Inferior parietal cortex (tissue), 1 donor: Measurements from ENCODE around the gene UBR4.

Experiments used
- DNase-seq: peaks from one replicate; pipeline ENCODE4 v3.0.0-alpha.2; 2016; ENCODE audit errors: extremely low spot score

UBR4 gene

DNA sequence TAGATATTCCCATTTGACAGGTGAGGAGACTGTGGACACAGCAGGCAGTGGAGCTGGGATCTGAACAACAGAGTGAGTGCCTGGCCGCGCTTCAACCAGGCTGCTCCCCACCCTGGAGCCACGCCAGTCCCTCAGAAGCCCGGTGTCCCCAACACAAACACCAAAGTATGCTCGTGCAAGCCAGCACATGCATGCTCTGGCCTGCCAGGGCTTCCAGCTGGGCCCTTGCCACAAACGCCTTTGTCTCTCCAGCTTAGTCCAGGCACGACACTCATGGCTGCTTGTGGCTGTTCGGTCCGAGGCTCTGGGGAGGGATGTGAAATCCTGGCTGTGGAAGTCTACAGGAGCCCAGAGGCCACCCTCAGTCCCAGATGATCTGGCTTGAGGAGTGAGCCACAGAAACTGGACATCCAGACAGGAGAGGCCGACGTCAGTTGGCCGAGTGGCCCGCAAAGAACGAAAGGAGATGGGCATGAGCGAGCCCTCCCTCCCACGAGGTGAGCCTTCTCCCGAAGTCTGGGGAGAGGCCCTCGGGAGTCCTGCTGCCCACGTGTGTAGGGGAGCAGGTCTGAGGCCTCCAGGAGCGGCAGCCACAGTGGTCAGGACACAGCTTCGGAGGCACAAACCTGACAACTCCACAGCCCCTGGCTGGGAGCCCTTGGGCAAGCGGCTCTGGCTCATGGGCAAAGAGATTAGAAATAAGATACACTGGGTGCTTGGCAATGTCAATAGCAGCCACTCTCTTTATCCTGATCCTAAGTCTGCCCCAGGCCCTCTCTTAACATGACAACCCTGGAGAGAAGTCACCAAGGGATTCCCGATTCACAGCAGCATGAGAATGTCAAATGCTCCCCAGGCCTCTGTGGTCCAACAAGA is 136.5 kb downstream of the UBR4 start:
- DNase-seq: no peak

DNA sequence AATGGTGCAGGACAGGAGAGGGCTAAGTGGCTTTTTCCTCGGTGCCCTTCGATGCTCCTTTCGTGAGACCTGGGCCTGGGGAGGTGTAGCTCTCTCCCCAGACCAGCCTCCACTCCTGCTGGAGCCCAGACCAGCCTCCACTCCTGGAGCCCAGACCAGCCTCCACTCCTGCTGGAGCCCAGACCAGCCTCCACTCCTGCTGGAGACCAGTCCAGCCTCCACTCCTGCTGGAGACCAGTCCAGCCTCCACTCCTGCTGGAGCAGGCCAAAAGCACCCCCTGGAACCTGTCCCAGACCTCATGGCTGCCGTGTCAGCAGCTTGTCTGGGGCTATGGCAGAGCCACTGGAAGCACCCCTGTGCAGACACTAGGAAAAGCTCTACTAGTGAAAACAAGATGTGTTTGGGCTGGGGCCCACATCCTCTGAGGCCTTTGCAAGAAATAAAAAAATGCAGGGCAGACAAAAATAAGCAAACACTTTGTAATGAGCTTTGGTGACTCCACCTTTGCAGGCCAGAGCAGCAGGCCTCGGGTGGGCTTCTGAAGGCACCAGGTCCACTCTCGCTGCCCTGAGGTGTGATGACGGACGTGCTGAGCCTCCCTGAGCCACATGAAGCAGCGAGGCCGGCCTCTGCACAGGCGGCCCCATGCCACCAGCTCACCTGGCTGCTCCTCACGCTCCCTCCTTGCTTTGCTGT is 137.6 kb downstream of the UBR4 start:
- no peak for DNase-seq

DNA sequence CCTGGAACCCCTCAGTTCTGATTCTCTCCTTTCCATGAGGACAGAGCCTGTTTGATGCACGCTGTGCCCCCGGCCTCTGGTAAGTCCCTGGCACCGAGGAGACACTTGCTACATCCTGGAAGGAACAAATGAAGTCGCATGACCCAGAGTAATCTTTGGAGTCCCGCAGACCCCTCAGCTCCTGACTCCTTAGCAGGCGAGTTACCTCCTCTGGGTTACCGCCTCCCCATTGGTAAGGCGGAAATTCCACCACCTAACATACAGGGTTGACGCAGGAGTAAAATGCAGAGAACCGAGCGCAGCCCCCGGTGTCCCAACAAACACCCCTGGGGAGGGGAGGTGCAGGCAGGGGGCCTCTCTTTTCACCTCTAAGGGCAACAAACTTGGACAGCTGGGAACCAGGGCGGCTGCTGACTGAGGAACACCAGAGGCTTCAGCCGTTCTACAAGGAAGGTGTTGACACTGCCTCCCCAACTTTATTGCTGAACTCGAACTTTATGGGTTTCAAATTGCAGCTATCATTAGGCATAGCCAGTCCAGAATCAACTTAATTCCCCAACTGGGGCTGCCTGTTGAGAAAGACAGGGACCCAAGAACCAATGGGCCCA is 138.3 kb downstream of the UBR4 start:
- DNase-seq: no peak

DNA sequence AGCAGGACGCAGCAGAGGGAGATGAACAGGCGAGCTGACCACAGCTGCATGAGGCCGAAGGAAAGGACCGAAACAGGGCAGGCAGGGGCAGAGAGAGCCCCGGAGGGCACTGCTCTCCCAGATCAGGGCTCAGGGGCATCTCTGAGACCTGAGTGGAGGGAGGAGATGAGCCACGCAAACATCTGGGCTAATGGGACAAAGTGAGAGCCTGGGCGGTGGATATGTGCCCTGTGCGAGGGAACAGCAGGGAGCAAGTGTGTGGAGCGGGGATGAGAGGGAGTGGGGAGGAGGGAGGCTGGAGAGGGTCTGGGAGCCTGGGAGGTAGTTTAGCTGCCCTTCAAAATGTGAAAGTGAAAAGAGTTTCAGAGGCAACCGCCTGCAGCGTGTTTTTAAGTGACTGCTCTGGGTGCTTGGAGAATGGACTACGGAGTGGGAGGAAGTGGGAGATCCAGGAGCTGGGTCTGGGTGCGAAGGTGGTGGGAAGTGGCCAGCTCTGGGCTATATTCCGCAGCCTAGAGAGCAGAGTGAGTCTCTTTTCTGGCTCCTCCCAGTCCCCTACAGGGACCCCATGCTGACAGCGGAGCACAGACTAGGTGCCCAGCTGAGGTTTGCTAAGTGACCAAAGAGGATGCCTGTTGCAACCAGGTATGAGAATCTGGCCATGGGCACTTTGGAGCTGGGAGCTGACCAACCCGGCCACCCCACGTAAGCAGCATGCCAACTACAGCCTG is 139.0 kb downstream of the UBR4 start:
- DNase-seq: no peak

DNA sequence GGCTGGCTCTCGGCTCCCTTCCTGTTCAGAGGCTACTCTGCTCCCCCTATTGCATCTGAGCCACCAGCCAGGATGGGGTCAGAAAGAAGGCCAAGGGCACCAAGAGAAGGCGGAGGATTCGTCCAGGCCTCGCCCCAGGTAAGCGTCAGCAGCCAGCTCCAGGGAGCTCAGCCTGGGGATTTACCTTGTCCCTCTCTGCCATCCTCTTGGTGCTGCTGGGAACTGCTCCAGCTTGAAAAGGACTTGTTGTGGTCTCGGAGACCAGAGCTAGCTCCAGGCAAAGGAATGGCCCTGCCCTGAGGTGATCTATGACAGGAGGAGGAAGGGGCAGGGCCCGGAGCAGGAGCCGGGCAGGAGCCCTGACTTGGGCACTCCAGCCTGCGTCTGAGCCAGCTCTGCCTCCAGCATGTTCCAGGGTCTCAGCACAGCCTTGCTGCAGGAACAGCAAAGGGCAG is 139.8 kb downstream of the UBR4 start:
- DNase-seq: no peak

DNA sequence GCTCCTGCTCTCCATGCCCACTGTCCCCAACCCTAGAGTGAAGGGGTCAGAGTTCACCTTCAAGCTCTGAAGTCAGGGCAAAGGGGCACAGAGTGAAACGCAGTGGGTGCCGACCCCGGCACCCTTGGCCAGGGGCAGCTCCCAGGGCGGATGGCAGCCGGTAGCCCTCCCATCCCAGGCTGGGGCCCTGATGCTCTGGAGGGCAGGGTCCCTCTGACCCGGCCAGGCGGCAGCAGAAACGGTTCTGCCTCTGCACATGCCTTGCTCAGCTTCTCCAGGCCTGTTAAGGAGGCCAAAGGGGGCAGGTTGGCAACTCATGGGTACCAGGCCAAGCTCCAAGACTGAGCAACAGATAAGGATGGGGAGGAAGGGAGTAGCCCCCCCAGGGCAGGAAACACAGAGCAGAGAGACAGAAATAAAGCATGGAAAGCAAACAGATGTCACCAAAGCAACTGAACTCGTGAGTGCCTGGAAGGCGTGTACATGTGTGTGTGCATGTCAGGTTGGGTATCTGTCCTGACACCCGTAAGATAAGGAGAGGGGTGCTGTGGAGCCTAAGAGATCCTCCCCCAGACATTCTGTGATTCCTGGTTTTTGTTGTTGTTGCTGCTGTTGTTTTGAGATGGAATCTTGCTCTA is 141.3 kb downstream of the UBR4 start:
- DNase-seq: no peak

DNA sequence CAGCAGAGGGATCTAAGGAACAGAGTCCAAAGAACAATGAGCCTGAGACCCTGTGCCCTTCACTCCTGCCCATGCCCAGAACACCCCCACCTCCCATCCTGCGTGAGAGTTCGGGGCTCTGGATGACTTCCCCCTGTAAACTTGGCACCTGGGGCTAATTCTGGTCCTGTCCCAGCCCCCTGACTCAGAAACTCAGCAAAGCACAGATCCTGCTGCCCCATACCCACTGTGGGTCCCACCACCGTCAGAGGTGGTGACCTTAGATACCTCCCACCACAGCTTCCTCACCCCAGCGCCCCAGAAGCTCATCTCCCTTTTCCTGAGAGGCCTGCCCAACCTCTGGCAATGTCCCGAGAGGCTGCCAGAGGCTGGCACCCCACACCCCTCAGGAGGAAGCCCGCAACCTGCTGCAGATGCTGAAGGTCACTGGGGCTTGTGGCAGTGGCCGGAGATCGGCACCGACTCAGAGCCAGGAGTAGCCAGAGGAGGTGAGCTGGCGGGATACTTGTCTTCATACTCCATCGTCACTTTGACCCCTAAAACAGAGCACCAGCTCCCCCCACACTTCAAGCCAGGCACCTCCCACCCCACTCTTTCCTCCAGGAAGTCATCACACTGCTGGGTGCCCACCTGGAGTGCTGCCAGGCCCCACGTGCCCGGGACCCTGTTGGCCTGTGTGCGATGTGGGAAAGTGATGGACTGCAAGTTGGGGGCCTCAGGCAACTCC is 142.0 kb downstream of the UBR4 start:
- DNase-seq: no peak

DNA sequence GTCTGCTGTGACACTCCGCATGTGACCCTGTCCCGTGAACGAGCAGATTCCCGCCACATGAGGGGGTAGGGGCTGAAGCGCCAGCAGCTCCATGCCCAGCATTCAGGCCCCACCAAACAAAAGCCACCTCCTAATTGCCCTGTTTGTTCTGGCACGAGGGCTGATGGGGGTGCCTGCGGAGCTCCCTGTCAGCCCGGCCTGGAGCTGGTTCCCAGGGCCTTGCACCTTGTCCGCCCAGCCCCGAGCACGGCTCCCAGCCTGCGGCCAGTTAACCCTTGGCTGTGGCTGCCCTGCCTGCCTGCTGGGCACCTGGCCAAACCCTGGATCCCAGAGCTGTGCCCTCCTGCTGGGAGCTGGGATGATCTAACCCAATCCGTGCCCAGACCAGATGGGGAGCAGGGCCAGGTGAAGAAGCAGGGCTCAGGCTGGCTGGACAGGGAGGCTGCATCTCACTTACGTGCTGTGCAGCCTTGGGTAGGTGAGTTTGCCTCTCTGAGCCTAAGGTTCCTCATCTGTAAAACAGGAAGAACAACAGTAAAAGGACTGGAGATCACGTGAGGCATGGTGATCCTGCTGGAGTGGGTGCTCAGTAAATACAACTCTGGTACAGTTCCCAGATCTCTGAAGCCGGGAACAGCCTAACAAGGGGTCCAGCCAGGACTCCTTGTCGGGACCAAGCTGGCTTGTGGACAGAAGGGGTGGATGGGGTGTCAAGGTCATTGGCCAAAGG is 142.7 kb downstream of the UBR4 start:
- DNase-seq: no peak

DNA sequence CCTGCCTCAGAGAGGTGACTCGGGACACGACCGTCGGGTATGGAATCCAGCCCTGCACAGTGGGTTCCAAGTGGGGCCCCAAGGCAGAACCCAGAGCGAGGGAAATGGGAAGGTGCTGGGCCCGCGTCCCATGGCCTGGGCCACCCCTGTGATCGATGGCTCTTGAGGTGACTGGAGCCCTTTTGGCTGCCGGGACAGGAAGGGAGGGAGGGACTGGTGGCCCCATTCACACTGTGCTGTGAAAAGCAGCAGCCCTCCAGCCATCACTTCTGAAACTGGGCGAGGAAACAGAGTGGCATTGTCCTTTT is 143.2 kb downstream of the UBR4 start:
- DNase-seq: peak; percentile 73

DNA sequence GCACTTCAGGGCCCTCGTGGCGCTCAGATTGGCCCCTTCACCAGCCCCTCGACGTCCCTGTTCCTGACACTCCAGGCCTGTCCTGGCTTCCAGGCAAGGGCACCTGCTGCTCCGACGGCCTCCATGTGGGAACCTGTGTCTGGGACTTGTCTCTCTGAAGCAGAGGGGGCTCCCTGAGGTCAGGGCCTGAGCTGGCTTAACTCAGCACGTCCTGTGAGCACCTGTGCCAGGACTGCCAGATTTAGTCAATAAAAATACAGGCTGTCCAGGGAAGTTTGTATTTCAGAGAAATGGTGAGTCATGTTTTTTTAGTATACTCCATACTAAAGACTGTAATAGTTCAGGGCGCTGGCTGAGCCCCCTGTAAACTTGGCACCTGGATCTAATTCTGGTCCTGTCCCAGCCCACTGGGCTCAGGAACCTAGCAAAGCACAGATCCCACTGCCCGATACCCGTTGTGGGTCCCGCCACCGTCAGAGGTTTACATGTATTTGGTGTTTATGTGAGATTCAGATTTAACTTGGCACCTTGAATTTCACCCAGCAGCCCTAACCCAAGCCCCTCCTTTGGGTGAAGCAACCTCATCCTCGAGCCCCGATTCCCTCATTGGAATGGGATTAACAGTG is 143.7 kb downstream of the UBR4 start:
- DNase-seq: no peak

DNA sequence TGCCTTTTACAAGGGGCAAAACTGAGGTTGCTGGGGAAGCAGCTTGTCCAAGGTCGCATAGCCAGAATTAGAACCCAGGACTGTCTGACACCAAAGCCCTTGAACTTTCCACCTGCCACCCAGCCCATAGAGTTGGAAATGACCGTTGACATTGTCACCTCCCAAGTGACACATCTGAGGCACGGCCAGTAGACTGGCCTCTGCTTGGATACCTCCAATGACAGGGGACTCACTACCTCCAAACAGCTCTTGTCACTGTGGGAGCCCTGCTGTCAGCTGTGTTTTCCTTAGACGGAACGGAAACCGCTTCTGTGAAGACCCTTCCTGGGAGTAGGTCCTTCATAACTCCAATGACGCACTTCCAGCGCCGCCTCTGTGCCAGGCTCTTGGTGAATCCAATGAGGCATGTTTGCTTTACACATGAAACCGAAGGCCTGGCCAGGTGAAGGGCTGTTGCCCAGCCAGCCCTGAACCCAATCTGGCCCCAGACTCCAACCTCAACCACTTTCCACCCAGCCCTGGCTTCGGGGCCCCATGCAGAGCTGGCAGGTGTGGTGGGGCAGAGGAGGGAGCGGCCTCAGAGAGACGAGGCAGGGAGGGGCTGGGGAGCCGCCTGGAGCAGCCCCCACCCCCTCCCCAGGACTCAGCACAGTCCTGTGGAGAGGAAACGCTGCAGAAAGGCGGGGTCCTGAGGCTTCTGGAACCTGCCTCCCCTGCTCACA is 144.4 kb downstream of the UBR4 start:
- no peak for DNase-seq

DNA sequence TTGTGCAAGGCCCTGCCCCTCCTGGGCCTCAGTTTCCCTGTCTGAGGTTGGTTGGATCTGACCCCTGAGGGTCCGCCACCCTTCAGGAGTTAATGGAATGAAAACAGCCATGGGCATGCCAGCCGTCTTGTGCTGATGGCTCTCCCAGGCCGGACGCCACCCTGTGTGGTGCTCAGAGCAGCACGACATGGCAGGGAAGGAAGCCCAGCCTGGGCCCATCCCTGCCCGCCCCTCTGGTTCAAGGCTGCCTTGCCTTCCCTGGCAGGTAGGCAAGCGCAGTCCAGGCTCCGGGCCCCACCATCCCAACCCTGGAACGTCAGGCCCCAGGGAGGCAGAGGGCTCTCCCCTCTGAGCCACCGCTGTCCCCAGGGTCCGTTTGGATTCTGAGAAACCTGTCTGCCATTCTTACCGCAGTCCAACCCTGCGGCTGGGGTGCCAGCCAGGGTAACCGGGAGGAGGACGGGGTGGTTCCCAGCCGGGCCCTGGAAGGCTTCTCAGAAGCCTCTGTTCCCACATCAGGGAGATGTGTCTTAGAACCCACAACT is 145.1 kb downstream of the UBR4 start:
- no peak for DNase-seq

DNA sequence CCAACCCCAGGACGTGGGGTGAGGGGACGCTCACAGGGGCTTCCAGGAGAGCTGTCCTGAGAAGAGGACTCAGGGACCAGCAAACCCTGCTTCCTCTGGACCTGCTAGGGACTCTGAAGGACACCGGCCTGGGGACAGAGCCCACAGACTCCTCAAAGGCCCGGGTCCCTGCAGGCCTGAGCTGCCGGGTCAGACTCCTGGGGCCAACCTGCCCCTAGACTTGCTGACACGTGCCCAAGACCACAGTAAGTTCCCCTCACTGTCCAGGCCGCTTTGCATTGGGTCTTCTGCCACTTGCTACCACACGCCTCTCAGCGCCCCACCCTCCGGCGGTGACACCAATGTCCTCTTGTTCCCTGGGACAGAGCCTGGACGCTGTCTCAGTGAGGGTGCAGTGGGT is 146.9 kb downstream of the UBR4 start:
- DNase-seq: no peak

DNA sequence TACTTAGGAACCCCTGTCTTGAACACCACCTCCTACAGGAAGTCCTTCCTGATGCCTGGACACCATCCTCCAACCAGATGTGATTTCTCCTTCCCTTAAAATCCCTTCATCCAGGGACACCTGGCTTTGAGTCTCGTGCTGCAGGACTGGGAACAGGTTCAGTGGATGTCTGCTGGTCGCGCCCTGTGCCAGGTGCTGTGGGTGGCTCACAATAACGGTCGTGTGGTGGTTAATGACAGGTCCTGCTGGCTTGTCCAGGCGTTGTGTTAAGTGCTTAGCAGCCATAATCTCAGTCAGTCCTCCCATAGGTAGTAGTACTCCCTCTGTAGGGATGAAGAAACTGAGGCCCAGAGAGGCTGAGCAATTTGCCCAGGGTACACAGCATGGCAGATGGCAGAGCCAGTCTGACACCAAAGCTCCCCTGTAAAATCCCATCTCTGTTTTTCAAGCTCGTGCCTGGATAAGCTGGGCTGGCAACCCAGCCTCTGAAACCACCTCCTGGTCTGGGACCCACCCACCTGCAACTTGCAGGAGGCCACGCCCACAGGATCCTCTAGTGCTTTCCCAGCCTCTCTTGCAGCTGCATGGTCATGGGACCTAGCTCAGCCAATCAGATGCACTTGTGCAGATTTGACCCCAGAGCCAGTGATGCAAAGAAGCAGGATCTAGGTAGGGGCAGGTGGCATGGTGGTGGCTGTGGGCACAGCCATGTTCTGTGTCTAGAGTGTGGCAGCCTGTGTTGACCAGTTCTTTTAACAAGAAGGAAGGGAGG is 147.6 kb downstream of the UBR4 start:
- no peak for DNase-seq

DNA sequence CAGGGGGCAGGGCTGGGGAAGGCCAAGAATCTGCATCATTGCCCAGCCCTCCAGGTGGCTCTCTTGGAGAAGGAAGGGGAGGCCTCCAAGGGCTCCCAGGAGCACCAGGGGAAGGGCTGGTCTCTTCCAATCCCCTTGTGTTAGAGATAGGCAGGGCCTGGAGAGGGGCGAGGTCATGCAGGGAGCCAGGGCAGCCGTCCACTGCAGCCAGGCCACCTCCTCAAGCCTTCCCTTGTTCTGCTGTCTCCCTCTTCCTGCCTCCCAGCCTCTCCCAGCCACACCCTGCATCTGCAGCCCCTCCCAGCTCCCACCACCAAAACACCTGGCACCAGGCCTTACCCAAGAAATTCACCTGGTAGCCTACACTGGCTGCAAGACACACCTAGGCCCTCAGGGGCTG is 148.3 kb downstream of the UBR4 start:
- no peak for DNase-seq

DNA sequence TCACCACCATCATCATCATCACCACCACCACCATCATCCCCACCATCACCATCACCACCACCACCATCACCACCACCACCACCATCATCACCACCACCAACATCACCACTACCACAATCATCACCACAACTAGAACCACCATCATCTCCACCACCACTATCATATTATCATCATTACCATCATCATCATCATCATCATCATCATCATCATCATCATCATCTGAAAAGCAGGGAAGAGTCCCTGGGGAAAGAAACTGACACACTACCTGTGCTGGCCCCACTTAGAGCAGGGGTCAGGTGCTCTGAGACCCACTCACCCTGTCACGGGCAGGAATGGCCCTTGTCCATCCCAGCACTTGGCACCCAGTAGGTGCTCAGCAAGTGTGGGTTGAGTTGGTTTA is 148.7 kb downstream of the UBR4 start:
- no peak for DNase-seq

DNA sequence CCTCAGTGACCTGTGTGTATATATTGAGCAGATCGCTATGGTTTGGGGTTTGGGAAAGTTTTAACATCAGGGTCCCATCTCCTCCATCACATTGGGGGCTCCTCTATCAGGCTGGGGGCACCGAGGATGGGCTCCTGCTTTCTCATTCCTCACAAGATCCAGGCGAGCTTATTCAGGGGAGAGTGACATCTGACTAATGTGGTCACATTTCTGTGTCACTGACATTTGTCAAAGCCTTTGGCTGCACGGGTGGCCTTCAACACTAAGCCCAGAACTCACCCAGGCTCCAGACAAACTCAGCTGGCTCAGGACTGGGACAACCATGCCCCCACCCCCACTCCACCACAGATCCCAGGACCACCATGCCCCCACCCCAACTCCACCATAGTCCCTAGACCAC is 150.3 kb downstream of the UBR4 start:
- no peak for DNase-seq

DNA sequence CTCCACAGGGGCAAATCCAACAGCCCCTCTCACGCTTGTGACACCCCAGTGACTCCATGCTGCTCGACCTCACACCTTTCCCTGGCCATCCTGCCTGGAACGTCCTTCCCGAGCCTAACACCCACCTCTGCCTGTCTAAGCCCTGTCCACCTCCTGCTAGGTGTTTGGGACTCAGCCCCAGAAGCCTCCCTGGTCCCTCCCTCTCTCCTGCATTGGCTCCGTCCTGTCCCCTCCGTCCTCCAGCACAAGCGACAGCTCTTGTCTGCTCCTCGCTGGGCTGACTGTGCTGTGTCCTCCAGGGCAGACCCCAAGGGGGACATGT is 151.6 kb downstream of the UBR4 start:
- no peak for DNase-seq
